Measurements from ENCODE around the gene BCAP31.

The BCAP31 gene

DNA sequence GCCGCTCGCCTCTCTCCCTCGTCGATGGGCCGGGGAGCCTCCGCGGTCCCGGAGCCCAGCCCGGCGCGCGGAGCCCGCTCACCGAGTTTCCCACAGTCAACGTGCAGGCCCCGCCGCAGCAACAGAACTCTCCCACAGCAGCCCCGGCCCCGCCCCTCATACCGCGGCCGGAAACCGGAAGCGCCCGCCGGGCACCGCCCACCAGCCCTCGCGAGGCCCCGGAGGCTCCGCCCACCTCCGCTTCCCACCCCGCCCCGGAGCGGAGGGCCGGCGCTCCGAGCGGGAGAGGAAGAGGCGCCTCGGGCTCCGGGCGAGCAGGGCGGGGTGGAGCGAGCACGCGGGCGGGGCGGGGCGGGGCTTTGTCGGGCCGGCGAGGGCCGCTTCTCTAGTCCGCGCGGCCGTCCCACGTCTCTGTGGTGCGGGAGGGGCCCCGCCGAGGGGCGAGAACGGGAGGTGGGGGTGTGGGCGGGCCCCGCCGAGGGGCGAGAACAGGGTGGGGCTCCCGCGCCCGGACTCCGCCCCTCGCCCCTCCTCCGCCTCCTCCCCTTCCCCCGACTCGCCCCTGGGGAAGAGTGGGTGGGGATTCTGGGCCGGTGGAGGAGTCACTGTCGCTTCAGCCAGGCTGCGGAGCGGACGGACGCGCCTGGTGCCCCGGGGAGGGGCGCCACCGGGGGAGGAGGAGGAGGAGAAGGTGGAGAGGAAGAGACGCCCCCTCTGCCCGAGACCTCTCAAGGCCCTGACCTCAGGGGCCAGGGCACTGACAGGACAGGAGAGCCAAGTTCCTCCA, at the start of gene BCAP31, which contains the start of gene ABCD1:
TSS of gene BCAP31 (minus strand) at position 136 of the 787 bp plus-strand sequence. CDS start 1,143 bp downstream, outside the sequence.
TSS of gene ABCD1 (plus strand) at position 605 of the 787 bp plus-strand sequence. CDS start 411 bp downstream, outside the sequence.
- DNase-seq = peak; percentile 80 to 87 (median 83)

GRCh38 chrX:153773218-153773611, 49.0 kb upstream of the BCAP31 start:
- no peak for DNase-seq

- DNase-seq = no peak
These were observed 48.4 kb upstream of the BCAP31 start for GRCh38 chrX:153772316-153773217.

DNA sequence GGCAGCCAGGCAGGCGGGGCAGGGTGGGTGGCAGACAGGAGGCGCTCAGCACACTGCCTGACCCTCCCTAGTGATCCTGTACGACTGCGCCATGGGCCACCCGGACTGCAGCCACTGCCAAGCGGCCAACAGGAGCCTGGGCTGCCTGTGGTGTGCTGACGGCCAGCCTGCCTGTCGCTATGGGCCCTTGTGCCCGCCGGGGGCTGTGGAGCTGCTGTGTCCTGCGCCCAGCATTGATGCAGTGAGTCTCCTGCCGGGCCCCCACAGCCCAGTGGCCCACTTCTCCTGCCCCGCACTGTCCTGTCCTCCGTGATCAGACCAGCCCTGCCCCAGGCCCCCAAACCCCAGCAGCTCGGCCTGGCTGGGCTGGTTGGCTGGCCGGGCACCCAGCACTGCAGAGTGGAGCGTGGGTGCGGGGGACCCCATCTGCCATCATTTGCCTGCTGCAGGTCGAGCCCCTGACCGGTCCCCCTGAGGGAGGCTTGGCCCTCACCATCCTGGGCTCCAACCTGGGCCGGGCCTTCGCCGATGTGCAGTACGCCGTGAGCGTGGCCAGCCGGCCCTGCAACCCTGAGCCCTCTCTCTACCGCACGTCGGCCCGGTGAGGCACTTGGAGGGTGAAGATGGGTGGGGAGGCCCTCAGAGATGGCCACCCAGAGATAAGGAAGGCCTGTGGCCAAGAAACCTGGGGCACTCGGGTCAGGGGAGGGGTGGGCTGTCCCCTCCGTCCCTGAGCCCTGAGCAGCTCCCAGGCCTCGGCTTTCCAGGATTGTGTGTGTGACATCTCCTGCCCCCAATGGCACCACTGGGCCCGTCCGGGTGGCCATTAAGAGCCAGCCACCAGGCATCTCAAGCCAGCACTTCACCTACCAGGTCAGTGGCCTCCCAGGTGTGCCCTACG, 47.5 kb upstream of the BCAP31 start:
- no peak for DNase-seq

DNA sequence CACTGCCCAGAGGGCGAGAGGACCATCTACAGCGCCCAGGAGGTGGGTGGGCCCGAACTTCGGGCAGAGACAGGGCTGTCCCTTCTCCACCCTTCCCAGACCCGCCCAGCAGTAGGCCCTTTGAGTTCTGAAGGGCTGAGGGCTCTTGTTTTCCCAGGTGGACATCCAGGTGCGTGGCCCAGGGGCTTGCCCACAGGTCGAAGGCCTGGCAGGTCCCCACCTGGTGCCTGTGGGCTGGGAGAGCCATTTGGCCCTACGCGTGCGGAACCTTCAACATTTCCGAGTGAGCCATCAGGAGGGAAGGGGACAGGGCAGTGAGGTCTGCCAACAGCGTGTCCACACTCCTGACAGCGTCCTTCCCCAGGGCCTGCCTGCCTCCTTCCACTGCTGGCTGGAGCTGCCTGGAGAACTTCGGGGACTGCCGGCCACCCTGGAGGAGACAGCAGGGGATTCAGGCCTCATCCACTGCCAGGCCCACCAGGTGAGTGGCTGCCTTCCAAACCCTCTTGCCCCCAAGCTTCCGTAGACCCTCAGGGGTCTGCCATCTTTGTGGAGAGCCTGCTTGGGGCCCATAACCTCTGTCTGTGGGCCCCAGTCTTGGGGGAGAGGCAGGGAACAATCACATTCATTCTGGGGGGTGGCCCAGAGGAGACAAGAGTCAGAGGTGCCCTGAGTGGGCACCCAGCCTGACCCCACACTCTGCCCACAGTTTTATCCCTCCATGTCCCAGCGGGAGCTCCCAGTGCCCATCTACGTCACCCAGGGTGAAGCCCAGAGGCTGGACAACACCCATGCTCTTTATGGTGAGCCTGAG, 46.6 kb upstream of the BCAP31 start:
- no peak for DNase-seq

GRCh38 chrX:153769865-153770600, 45.8 kb upstream of the BCAP31 start:
- DNase-seq = no peak

DNA sequence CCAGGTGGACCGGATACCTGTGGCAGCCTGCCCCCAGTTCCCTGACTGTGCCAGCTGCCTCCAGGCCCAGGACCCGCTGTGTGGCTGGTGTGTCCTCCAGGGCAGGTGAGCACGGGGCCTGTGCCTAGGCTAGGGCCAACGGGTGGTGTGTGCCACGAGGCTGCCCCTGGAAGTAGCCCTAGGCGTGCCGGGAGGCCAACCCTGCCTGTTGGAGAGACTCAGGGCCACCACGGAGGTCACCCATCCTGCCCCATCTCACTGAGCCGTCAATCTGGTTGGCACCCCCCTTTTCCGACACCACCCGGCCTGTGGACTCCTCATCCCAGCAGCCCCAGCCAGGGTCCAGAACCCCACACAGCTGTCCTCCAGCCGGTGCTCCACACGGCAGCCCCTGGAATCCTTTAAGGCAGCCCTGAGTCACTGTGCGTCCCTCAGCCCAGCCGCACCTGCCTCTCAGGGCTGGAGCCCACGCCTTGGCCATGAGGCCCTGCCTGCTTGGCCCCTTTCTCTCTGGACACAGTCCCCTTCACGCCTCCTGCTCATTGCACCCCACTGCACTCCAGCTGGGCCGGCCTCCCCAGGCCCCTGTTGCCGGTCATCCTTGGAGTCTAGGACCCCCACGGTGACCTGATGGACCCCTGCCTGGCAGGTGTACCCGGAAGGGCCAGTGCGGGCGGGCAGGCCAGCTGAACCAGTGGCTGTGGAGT, 45.1 kb upstream of the BCAP31 start:
- no peak for DNase-seq

GRCh38 chrX:153768311-153769157, 44.3 kb upstream of the BCAP31 start:
- DNase-seq = no peak

- no peak for DNase-seq
These were observed 43.5 kb upstream of the BCAP31 start for GRCh38 chrX:153767674-153768055.

GRCh38 chrX:153766871-153767673, 42.9 kb upstream of the BCAP31 start:
- DNase-seq = no peak

- DNase-seq = no peak
These were observed 42.1 kb upstream of the BCAP31 start for GRCh38 chrX:153766098-153766817.

DNA sequence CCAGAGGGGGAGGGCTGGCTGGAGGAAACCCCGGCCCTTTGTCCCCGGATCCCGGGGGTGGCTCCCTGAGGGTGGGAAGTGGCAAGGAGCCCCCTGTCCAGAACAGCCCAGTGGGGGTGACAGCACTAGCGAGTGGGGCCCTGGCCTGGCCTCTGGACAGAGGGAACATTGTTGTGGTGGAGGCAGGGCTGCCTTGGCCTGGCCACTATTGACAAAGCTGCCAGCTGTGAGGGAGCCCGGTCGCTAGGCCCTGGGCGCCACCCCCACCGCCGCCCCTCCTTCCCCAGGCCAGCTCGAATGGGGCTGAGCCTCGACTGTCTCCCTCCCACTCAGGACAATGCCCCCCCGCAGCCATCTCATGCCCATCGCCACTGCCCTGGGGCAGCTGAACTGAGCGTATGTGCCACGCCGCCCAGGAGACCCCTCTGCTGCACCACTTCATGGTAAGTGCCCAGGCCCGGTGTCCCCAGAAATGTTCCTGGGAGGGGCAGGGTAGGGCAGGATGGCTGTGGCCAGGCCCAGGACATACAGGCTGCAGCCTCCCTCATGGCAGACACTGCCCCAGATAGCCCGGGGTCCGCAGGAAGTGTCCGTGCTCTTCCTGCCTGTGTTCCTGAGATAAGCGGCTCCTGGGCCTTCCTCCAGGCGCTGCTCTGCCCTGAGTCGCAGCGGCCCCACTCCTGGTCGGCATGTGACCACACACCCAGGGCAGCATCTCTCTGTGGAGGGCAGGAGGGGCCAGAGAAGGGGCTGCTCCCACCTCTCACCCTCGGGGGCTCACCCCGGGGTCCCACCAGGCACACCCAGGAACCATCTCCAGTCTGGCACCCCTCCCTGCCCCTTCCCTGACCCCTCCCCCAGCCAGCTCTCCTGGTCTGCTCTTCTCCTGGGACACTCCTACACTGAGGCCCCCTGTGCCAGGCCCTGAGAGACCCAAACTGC, 41.2 kb upstream of the BCAP31 start:
- DNase-seq = no peak

GRCh38 chrX:153764786-153765137, 40.6 kb upstream of the BCAP31 start:
- DNase-seq = no peak

DNA sequence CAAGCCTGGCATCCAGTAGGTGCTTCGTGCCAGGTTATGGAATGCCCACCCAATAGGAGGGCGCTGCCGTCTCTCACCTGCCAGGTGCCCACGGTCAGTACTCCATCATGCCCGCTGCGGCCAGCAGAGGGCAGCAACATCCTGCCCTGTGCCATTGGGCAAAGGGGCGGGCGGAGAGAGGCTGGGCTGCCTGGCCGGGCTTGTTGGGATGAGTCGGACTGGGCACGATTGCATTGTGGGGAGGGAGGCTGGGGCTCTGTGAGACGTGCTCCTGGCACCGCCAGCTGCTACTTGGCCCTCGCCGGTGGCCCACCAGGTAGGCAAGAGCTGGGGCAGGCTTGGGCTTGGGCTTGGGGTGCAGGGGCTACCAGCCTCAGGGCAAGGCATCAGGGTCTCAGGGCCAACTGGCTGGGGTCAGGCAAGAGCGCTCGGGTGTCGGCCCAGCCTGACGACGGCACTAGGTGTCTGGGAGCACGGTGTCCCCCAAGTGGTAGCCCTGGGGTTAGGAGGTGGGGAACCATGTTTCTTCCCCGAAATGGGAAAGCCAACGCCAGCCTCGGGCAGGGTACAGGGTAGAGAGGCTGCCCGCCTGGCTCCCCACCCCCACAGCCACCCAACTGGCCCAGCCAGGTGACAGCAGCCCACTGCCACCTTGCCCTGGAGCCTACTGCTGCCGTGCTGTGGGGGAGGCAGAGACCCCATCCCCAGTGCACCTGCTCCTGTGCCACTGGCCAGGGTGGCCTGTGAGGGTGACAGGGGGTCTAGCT, 40.0 kb upstream of the BCAP31 start, which contains the start of gene PLXNB3:
TSS of gene PLXNB3 (plus strand) at position 261 of the 767 bp plus-strand sequence. CDS start 1,287 bp downstream, outside the sequence.
- peak; percentile 39 to 62 (median 50) for DNase-seq

- no peak for DNase-seq
These were observed 39.2 kb upstream of the BCAP31 start for GRCh38 chrX:153763298-153763932.

Data from activated CD4-positive, CD25-positive, alpha-beta regulatory T cell (primary cell).